CD4-positive, alpha-beta T cell treated with Interleukin-17A for 1 hour (primary cell): Measurements from ENCODE around the gene KDM4B.
A peak's percentile ranks its signal among the peaks of the same experiment; 100 is the strongest.

ENCODE experiments used
- DNase-seq: peaks from one replicate; pipeline ENCODE4 v3.0.0-alpha.2; 2020

KDM4B gene

GRCh38 chr19:5016781-5017180, 47.9 kb downstream of the KDM4B start:
- no peak for DNase-seq

- no peak for DNase-seq
Measured at GRCh38 chr19:5017235-5017634, 48.3 kb downstream of the KDM4B start.

- DNase-seq: no peak
Measured at GRCh38 chr19:5018224-5019015, 49.5 kb downstream of the KDM4B start.

DNA sequence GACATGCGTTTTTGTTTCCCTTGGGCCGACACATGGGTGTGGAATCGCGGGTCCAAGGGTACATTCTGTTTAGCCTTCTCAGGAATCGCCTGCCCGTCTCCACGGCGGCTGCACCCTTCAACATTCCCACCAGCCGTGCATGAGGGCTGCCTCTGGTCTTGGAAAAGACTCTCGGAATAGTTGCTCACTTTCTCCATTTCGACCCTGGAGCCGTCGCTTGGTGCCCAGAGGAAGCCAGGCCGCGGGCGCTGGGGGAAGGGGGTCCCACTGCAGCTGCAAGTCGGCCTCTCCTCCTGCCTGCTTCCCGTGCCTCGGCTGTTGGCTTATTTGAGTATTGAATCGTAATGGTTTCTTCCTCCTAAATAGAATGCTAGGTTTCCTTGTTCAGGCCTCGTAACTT, 51.5 kb downstream of the KDM4B start:
- no peak for DNase-seq

- no peak for DNase-seq
Measured at GRCh38 chr19:5021046-5021445, 52.1 kb downstream of the KDM4B start.

DNA sequence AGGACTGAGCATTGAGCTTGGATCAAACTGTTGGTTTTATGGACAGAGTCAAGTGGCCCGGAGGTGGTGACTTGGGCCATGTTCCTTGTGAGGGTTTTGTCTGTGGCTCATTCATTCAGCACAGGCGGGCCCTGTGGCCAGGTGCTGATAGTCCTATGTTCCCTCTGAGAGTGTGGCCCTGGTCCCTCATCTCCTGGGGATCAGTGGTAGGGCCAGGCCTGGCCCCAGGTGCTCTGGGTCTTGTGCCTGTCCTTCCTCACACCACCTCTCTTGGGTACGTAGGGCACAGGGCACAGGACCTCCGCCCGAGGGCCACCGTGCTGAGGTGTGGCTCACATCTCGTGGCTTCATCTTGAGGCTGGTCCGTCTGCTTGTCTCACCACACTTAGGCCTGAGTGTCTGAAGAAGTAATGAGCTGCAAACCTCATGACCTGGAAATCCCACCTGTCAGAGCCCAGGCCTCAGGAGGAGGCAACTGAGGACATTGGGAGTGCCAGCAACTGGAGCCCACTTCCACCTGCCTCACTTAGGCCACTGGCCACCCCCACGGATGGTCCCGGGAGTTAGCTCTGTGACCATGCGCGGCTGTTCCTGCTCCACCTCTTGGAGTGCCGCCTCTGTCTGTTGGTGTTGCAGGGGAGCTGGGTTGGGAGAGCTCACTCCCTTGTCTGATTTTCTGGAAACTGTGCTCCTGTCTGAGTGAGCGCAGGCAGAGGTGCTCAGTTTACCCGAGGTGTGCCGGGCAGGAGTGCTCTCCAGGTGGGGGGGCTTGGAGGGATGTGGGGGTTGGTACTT, 53.4 kb downstream of the KDM4B start:
- DNase-seq: no peak

DNA sequence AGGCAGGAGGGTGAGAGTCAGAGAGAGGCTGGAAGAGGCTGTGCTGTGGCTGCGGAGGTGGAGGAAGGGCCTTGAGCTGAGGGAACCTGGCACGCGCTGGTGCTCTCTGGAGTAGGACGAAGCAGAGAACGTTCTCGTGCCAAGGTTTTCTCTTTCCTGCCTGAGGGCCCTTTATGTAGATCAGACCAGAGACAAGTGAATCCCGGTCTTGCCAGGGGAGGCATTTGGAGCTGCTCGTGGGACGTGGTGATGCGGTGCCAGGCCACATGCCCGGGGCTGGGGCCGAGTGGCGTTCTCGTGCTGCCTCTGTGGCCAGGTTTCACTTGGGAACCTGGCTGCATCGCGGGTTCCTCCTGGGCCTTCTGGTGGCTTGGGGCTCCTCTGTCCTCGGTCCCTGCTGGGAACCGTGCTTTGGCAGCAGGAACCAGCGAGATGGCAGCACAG, 54.2 kb downstream of the KDM4B start:
- no peak for DNase-seq

DNA sequence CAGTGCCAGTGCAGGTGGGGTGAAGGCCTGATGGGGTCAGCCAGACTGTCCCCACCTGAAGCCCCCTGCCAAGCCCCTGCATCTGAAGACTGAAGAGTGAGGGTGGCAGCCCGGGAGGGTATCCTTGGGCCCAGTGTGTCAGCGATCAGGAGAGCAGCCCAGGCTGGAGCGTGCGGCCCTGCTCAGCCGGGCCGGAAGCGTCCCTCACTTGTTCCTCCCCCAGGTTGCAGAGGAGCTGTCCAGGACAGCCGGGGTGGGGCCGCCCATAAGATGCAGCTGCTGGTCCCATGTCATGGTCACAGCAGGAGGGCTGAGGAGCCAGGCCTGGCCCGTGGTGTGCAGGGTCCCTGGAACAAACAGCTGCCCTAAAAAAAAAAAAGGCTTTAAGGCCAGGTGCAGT, 55.4 kb downstream of the KDM4B start:
- DNase-seq: no peak

DNA sequence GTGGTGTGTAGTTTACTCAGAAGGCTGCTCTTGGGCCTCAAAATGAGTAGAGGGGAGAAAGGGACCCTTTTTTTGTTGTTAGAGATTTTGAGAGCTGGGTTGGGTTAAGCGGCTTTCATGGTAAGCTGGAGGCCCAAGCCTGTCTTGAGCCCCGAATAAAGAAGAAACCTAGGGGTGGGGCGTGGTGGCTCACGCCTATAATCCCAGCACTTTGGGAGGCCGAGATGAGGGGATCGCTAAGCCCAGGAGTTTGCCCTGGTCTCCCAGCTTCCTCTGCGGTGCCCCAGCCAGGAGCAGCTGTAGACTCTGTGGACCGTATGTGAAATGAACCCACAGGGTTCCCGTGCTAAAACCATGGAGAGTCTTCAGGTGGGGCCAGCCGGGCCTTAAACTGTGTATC, 56.1 kb downstream of the KDM4B start:
- no peak for DNase-seq

- no peak for DNase-seq
Measured at GRCh38 chr19:5026706-5027273, 57.9 kb downstream of the KDM4B start.

DNA sequence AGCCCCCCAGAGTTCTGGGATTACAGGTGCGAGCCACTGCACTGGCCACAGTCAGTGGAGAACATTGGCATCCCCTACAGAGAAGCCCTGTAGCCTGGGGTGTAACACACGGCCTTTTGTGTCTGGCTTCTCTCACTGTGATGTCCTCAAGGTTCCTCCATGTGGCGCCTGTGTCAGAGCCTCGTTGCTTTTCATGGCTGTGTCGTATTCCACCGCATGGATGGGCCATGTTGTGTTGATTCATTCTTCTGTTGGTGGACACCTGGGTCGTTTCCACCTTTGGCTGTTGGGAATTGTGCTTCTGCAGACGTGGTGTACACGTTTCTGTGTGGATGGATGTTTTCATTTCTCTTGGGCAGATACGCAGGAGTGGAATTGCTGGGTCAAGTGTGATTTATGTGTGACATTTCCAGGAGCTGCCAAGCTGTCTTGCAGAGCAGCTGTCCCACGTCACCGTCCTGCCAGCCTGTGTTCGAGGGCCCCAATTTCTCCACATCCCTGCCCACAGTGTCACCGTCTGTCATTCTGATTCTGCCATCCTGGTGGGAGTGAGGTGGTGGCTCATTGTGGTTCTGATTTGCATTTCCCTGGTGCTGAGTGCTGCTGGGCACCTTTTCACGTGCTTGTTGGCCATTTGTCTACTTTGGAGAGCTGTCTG, 59.4 kb downstream of the KDM4B start:
- DNase-seq: no peak

GRCh38 chr19:5029596-5029995, 60.7 kb downstream of the KDM4B start:
- DNase-seq: peak; percentile 64

DNA sequence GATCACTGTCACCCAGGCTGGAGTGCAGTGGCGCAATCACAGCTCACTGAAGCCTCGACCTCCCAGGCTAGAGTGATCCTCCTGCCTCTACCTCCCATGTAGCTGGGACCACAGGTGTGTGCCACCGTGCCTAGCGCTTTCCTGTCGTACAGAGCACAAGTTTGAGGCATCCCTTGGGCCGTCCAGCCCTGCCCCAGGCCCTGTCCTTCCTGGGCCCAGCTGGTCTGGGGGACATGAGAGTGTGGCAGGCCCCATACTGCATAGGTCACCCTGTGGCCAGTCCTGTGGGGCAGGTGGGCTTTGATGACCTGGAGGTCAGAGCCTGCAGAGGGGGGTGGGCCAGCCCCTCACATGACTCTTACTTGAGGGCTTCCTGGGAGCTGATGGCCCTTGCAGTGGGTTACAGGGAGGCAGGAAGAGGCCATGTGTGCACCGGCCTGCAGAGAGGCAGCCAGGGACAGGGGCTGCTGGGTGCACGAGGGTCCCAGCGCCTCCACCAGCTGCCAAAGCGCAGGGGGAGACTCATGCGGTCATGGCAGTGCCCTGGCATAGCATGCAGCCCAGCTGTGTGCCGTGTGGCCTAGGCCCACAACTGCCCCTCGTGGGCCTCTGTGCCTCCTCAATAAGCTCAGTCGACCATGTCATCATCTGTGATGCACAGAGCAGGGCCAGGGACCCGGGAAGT, 61.4 kb downstream of the KDM4B start:
- DNase-seq: no peak

DNA sequence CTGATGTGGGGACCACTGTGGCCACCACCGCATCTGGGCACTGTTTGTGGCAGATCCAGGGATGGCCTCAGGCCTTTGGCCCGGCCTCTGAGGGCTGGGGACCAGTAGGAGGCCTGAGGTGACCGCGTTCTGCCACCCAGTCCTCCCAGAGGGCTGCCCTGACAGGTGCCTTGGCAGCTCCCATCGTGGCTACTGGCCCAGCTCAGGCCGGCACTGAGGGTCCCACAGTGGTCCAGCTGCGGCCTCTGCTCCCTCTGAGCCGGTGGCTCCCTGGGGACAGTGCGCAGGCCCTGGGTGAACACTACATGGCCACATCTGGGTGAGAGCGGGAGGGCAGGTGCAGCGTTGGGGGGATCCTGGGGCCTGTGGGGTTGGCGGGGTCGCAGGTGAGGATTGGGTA, 61.9 kb downstream of the KDM4B start:
- DNase-seq: no peak

DNA sequence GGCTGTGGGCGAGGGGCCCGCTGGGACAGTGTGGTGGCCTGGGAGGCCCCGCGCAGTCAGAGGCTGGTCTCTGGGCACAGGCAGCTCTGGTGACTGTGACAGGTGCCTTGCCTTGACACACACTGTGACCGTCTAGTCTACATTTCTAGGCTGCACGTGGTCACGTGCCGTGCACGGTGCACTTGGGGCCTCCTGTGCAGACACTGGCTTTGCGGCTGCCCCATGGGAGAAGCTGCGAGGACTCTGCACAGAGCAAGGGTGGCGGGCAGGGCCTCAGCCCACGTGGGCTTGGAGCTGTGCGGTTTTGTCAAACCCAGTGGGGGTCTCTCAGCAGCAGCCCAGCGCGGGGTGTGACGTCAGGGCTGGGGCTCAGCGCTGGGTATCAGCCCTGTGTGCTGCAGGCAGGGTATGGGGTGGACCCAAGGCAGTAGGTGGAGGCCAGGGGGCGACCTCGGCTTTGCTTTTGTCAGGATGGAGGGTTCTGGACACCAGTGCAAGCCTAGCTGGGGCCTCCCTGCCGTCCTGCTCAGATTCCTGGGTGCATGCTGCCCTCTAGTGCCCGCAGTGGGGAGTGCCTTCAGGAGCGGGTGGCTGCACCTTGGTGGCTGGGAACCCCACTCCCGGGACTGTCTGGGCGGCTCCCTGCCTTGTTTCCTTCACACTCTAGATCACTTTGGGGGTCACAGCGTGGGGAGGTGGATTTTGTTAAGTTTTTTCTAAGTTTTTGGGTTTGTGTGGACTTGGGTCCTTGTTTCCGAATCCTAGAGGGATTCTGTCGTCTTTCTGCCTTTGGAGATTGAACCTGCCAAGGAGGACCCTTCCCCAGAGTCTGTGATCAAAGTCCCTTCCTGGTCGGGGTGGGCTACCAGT, 62.6 kb downstream of the KDM4B start:
- DNase-seq: peak; percentile 81

DNA sequence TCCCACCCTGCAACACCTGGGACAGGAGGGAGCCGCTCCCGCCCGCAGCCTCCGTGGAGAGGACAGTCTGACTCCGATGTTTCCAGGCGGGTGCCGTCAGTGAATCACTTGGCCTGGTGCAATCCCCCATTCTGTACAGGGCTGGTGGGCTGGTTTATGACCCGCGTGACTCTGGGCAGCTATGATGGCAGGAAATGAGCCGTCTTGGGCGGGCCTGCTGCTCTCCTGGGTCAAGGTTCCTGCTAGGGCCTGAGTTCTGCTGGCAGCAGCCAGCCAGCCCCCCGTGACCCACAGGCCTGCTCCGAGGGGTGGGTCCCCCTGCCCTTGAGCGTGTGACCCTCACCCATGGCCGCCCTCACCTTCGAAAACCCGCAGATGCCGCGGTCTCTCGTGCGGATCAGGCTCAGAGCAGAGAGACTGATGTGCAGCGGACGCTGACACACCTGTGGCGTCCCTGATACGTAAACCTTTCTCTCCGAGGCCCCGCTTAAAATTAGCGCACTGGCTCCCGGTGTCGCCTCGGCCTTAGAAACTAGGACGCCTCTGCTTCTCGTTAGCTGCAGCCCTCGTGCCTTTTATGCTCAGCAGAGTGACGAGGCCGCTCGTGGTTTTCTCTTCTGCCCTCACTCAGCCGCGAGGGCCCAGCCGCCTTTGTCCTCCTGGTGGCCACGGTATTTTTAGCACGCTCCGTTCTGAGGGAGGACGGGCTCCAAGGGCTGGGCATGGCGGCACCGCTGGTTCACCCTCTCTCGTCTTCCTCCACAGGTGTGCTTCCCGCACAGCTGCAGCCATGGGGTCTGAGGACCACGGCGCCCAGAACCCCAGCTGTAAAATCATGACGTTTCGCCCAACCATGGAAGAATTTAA, 63.4 kb downstream of the KDM4B start:
- DNase-seq: no peak

- DNase-seq: no peak
Measured at GRCh38 chr19:5035105-5035761, 66.3 kb downstream of the KDM4B start.

GRCh38 chr19:5035793-5036697, 67.1 kb downstream of the KDM4B start:
- no peak for DNase-seq
